ENCODE data around the gene KRT33B. TPM values are rescaled to one million over a fixed set of nuclear protein-coding genes. Genes with fewer than 3 reads are reported as not detected.
A peak's percentile ranks its signal among the peaks of the same experiment; 100 is the strongest.

KRT33B gene
- total and polyA plus RNA-seq, 2 of the 13 experiments (the other 11 are each of a cell fraction or from before 2014, with no cell fraction given) = not detected

DNA sequence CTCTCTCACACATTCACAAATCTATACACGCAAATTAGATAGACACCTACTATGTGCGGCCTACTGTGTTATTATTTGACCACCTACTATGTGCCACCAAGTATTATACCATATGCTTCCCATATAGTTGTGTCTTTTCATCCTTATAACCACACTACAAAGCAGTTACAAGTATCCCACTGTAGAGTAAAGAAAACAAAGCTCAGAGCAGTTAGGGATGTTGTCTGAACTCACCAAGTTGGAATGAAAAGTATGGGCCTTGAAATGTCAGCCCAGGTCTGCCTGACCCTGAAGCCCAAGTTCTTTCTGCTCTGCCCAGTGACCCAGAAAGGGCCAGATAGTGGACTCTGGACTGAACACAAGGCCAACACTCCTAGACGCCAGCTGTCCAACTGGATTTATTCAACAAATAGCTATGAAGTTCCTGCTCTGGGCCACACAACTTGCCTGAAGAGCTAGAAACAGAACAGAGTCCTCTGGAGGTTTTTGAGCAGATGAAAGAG is 46.3 kb upstream of the KRT33B start (continued):
- TF ChIP-seq GPN1 (CRISPR knock-in tag; IDR thresholded peaks at IDR 0.05; ENCODE audit: borderline replicate concordance) (no peak), ZMYM2 (CRISPR knock-in tag; IDR thresholded peaks at IDR 0.05) (peak; percentile 78), ZNF343 (CRISPR knock-in tag; IDR thresholded peaks at IDR 0.05) (no peak), CBX2 (IDR thresholded peaks at IDR 0.05; ENCODE audit: low read depth, low read length) (no peak), CBX2 (CRISPR knock-in tag; IDR thresholded peaks at IDR 0.05; ENCODE audit: low read depth) (no peak), RBAK (CRISPR knock-in tag; IDR thresholded peaks at IDR 0.05) (no peak), SALL2 (CRISPR knock-in tag; IDR thresholded peaks at IDR 0.05) (no peak), MED13 (CRISPR knock-in tag; IDR thresholded peaks at IDR 0.05) (no peak), ZBTB20 (CRISPR knock-in tag; IDR thresholded peaks at IDR 0.05; ENCODE audit: borderline replicate concordance, low read depth) (no peak; the same call in 1 of the 2 replicates), ZNF431 (CRISPR knock-in tag; IDR thresholded peaks at IDR 0.05; ENCODE audit: borderline replicate concordance, low read depth) (peak; percentile 65; the same call in 1 of the 2 replicates), ZNF17 (CRISPR knock-in tag; IDR thresholded peaks at IDR 0.05) (peak; percentile 29; the same call in 1 of the 2 replicates), HIVEP1 (CRISPR knock-in tag; IDR thresholded peaks at IDR 0.05) (no peak), TSC22D2 (CRISPR knock-in tag; IDR thresholded peaks at IDR 0.05; ENCODE audit: borderline replicate concordance) (no peak), ZNF274 (CRISPR knock-in tag; IDR thresholded peaks at IDR 0.05) (no peak)
- TF ChIP-seq, protein P1, sequence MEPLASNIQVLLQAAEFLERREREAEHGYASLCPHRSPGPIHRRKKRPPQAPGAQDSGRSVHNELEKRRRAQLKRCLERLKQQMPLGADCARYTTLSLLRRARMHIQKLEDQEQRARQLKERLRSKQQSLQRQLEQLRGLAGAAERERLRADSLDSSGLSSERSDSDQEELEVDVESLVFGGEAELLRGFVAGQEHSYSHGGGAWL (CRISPR knock-in tag; IDR thresholded peaks at IDR 0.05) = no peak
- TF ChIP-seq, protein P2, sequence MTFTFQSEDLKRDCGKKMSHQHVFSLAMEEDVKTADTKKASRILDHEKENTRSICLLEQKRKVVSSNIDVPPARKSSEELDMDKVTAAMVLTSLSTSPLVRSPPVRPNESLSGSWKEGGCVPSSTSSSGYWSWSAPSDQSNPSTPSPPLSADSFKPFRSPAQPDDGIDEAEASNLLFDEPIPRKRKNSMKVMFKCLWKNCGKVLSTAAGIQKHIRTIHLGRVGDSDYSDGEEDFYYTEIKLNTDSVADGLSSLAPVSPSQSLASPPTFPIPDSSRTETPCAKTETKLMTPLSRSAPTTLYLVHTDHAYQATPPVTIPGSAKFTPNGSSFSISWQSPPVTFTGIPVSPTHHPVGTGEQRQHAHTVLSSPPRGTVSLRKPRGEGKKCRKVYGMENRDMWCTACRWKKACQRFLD (CRISPR knock-in tag; IDR thresholded peaks at IDR 0.05; ENCODE audit: borderline replicate concordance) = no peak
- TF ChIP-seq, protein P3, sequence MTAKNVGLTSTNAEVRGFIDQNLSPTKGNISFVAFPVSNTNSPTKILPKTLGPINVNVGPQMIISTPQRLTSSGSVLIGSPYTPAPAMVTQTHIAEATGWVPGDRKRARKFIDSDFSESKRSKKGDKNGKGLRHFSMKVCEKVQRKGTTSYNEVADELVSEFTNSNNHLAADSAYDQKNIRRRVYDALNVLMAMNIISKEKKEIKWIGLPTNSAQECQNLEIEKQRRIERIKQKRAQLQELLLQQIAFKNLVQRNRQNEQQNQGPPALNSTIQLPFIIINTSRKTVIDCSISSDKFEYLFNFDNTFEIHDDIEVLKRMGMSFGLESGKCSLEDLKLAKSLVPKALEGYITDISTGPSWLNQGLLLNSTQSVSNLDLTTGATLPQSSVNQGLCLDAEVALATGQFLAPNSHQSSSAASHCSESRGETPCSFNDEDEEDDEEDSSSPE (CRISPR knock-in tag; IDR thresholded peaks at IDR 0.05) = no peak
- TF ChIP-seq, protein P4, sequence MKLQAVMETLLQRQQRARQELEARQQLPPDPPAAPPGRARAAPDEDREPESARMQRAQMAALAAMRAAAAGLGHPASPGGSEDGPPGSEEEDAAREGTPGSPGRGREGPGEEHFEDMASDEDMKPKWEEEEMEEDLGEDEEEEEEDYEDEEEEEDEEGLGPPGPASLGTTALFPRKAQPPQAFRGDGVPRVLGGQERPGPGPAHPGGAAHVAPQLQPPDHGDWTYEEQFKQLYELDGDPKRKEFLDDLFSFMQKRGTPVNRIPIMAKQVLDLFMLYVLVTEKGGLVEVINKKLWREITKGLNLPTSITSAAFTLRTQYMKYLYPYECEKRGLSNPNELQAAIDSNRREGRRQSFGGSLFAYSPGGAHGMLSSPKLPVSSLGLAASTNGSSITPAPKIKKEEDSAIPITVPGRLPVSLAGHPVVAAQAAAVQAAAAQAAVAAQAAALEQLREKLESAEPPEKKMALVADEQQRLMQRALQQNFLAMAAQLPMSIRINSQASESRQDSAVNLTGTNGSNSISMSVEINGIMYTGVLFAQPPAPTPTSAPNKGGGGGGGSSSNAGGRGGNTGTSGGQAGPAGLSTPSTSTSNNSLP (IDR thresholded peaks at IDR 0.05; ENCODE audit: low read depth, low read length) = peak; percentile 80
- TF ChIP-seq, protein P5, sequence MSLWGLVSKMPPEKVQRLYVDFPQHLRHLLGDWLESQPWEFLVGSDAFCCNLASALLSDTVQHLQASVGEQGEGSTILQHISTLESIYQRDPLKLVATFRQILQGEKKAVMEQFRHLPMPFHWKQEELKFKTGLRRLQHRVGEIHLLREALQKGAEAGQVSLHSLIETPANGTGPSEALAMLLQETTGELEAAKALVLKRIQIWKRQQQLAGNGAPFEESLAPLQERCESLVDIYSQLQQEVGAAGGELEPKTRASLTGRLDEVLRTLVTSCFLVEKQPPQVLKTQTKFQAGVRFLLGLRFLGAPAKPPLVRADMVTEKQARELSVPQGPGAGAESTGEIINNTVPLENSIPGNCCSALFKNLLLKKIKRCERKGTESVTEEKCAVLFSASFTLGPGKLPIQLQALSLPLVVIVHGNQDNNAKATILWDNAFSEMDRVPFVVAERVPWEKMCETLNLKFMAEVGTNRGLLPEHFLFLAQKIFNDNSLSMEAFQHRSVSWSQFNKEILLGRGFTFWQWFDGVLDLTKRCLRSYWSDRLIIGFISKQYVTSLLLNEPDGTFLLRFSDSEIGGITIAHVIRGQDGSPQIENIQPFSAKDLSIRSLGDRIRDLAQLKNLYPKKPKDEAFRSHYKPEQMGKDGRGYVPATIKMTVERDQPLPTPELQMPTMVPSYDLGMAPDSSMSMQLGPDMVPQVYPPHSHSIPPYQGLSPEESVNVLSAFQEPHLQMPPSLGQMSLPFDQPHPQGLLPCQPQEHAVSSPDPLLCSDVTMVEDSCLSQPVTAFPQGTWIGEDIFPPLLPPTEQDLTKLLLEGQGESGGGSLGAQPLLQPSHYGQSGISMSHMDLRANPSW (CRISPR knock-in tag; IDR thresholded peaks at IDR 0.05; ENCODE audit: borderline replicate concordance) = no peak
- TF ChIP-seq, protein P6, sequence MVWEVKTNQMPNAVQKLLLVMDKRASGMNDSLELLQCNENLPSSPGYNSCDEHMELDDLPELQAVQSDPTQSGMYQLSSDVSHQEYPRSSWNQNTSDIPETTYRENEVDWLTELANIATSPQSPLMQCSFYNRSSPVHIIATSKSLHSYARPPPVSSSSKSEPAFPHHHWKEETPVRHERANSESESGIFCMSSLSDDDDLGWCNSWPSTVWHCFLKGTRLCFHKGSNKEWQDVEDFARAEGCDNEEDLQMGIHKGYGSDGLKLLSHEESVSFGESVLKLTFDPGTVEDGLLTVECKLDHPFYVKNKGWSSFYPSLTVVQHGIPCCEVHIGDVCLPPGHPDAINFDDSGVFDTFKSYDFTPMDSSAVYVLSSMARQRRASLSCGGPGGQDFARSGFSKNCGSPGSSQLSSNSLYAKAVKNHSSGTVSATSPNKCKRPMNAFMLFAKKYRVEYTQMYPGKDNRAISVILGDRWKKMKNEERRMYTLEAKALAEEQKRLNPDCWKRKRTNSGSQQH (CRISPR knock-in tag; IDR thresholded peaks at IDR 0.05; ENCODE audit: low read depth) = no peak
